Muscle layer of colon (tissue), 2 donors: ENCODE data around the gene FASTK.
A peak's percentile ranks its signal among the peaks of the same experiment; 100 is the strongest.

Source experiments
- H3K27ac ChIP-seq: one replicate; pipeline ENCODE4 v1.7.0; 2013; ENCODE audit warnings: low read depth, mild to moderate bottlenecking, low read length, moderate library complexity
- H3K27me3 ChIP-seq, 2 donors: one replicate each; pipeline ENCODE4 v1.7.0; 2013; ENCODE audit warnings: low read length in 2 of 2, mild to moderate bottlenecking in 2 of 2; ENCODE audit not compliant: insufficient read depth in 2 of 2, control insufficient read depth in 1 of 2
- H3K36me3 ChIP-seq: one replicate; pipeline ENCODE4 v1.7.0; 2013; ENCODE audit warnings: mild to moderate bottlenecking, low read length; ENCODE audit not compliant: insufficient read depth
- H3K4me1 ChIP-seq: one replicate; pipeline ENCODE4 v1.7.0; 2013; ENCODE audit warnings: mild to moderate bottlenecking, low read length; ENCODE audit not compliant: insufficient read depth
- H3K4me3 ChIP-seq, 2 donors: one replicate each; pipeline ENCODE4 v1.7.0; 2013; ENCODE audit warnings: low read length in 2 of 2, low read depth in 1 of 2, mild to moderate bottlenecking in 1 of 2, moderate library complexity in 1 of 2
- H3K9ac ChIP-seq: one replicate; pipeline ENCODE4 v1.7.0; 2013; ENCODE audit warnings: low read length
- H3K9me3 ChIP-seq: one replicate; pipeline ENCODE4 v1.7.0; 2013; ENCODE audit warnings: mild to moderate bottlenecking, low read length
- donor health status: abdominal sarcoma.
- donor health status: Adenocarcinoma of cecum.

The FASTK gene

GRCh38 chr7:151064454-151064853, 16.2 kb downstream of the FASTK start:
- Histone ChIP-seq H3K27me3 (no peaks in the 10 kb centered on the region), H3K27ac (no peak overlapping the region), H3K9ac (no peak overlapping the region), H3K36me3 (peaks cover 44% of the 10 kb centered on the region), H3K9me3 (no peaks in the 10 kb centered on the region), H3K4me3 (no peak overlapping the region), H3K4me1 (peaks cover 27% of the 10 kb centered on the region)

- H3K27ac ChIP-seq = peak overlapping the region; percentile 44
- H3K4me3 ChIP-seq = peak overlapping the region in 1 of 2 donors; percentile 13
- H3K36me3 ChIP-seq = peaks cover 36% of the 10 kb centered on the region
- H3K9ac ChIP-seq = no peak overlapping the region
- H3K4me1 ChIP-seq = peaks cover 37% of the 10 kb centered on the region
- no peaks in the 10 kb centered on the region for H3K9me3 ChIP-seq
- no peaks in the 10 kb centered on the region for H3K27me3 ChIP-seq
These were observed 17.4 kb downstream of the FASTK start for GRCh38 chr7:151063212-151063561.

GRCh38 chr7:151062399-151063211, 18.0 kb downstream of the FASTK start:
- Histone ChIP-seq H3K27me3 (no peaks in the 10 kb centered on the region), H3K9ac (no peak overlapping the region), H3K4me3 (peak overlapping the region in 1 of 2 donors; percentile 13), H3K36me3 (peaks cover 30% of the 10 kb centered on the region), H3K9me3 (no peaks in the 10 kb centered on the region), H3K4me1 (peaks cover 37% of the 10 kb centered on the region), H3K27ac (peak overlapping the region; percentile 97)

- Histone ChIP-seq H3K27me3 (no peaks in the 10 kb centered on the region), H3K4me1 (peaks cover 41% of the 10 kb centered on the region), H3K9me3 (no peaks in the 10 kb centered on the region), H3K36me3 (peaks cover 24% of the 10 kb centered on the region), H3K27ac (peak overlapping the region; percentile 97), H3K4me3 (peak overlapping the region in 1 of 2 donors; percentile 97), H3K9ac (peak overlapping the region; percentile 60)
These were observed 18.6 kb downstream of the FASTK start for GRCh38 chr7:151062111-151062398.

DNA sequence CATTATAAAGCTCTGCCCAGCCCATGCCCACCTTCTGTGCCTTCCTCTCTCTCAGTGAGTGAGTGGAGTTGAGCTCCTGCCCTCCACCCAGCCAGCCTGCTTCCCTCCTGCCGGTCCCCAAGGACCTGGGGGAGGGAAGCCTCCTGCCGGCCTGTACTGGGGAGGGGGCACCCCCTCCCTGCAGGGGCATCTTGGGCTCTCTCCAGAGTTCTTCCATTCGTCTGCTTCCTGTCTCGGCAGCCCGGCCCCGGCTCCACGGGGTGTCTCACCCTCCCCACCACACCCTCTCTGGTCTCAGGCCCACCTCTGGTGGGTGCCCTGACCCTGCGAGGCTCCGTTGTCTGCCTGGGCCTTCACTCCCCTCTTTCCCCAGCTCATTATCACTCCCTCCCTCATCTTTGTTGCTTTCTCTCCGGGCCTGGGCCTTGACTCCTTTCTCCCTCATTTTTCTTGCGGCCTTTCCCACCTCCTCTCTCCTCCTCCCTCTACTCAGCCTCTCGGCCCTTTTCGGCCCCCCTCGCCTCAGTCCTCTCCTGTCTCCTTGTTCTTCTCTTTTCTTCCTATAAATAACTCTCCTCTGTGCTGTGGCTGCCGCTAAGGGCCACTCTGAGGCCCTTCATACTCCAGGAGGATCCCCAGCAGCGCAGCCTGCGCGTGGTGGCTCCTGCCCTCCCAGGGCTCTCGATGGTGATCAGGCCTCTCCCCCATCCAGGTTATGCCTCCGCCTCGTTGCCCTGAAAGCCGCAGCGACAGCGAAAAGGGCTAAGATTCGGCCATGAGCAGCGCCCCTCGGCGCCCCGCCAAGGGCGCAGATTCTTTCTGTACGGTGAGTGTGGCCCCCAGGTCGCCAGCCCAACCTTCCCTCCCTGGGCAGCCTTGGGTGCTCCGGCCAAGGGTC, 19.1 kb downstream of the FASTK start:
- H3K4me1 ChIP-seq = peaks cover 46% of the 10 kb centered on the region
- H3K36me3 ChIP-seq = peaks cover 20% of the 10 kb centered on the region
- H3K4me3 ChIP-seq = peak overlapping the region; percentile 38 to 97
- no peaks in the 10 kb centered on the region for H3K9me3 ChIP-seq
- no peaks in the 10 kb centered on the region for H3K27me3 ChIP-seq
- peak overlapping the region; percentile 60 for H3K9ac ChIP-seq
- H3K27ac ChIP-seq = peak overlapping the region; percentile 97

GRCh38 chr7:151060416-151061212, 20.0 kb downstream of the FASTK start:
- Histone ChIP-seq H3K27me3 (no peaks in the 10 kb centered on the region), H3K9ac (peak overlapping the region; percentile 60), H3K27ac (peak overlapping the region; percentile 97), H3K9me3 (no peaks in the 10 kb centered on the region), H3K4me1 (peaks cover 47% of the 10 kb centered on the region), H3K36me3 (peaks cover 12% of the 10 kb centered on the region), H3K4me3 (peak overlapping the region; percentile 94 to 97)

DNA sequence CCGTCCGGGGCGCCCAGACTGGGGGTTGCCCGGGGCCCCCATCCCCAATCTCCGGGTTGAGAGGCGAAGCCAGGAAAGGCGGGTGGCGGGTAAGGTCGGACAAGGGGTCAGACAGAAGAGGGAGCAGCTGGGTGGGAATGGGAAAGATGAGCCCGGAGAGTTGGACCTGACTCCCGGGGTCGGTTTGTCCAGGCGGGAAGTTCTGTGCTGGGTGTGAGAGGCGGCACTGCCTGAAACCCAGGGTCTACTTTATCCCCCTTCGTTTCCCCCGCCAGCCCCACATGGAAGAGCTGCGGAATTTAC, 20.5 kb downstream of the FASTK start:
- Histone ChIP-seq H3K4me1 (peaks cover 47% of the 10 kb centered on the region), H3K9me3 (no peaks in the 10 kb centered on the region), H3K36me3 (peaks cover 6% of the 10 kb centered on the region), H3K27ac (peak overlapping the region; percentile 97), H3K27me3 (no peaks in the 10 kb centered on the region), H3K9ac (peak overlapping the region; percentile 60), H3K4me3 (peak overlapping the region; percentile 94 to 97)

GRCh38 chr7:151059367-151060112, 21.1 kb downstream of the FASTK start, which contains the start of gene SLC4A2:
SLC4A2 (plus strand) TSS chr7:151059589; CDS start chr7:151061988, 2,399 bp downstream.
- Histone ChIP-seq H3K27ac (peak within 1 kb of the TSS; percentile 97), H3K4me1 (peaks cover 47% of the 10 kb centered on the region)

DNA sequence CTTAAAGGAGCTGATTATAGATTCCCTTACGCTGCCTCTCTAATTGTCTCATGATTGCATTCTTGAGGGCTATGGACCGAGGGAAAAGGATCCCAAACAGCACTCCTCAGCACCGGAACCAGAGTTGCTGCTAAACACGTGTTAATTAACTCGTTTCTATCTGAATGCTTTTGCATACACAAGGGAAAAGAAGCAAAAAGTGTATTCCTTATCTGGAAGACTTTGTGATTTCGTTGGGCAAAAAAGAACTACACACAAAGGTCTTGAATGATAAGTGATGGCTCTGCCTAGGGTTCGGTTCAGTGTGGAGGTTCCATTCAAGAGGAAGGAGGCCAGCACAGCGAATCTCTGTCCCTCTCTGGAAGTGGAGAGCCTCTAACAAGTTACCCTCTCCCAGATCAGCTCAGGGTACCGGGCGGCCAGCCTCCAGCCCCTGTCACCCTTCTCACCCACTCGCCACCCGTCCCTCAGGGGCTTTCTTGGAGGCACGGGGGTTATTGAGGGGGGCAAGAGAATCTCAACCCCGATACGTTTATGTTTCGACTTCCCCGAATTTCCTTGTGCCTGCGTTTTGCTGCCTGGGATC, 21.7 kb downstream of the FASTK start:
- Histone ChIP-seq H3K27me3 (no peaks in the 10 kb centered on the region), H3K36me3 (no peaks in the 10 kb centered on the region), H3K9ac (peak overlapping the region; percentile 88), H3K27ac (peak overlapping the region; percentile 97), H3K4me1 (peaks cover 47% of the 10 kb centered on the region), H3K9me3 (no peaks in the 10 kb centered on the region), H3K4me3 (peak overlapping the region; percentile 94 to 97)

More at GRCh38 chr7:151059367-151060112, 21.1 kb downstream of the FASTK start, which contains the start of gene SLC4A2:
- Histone ChIP-seq H3K36me3 (peaks cover under 1% of the 10 kb centered on the region), H3K9ac (peak within 1 kb of the TSS; percentile 88), H3K4me3 (peak within 1 kb of the TSS; percentile 94 to 97), H3K9me3 (no peaks in the 10 kb centered on the region), H3K27me3 (no peaks in the 10 kb centered on the region)

- Histone ChIP-seq H3K4me1 (peaks cover 44% of the 10 kb centered on the region), H3K27ac (peak overlapping the region; percentile 97), H3K4me3 (peak overlapping the region; percentile 44 to 97), H3K27me3 (no peaks in the 10 kb centered on the region), H3K9ac (peak overlapping the region; percentile 88), H3K36me3 (no peaks in the 10 kb centered on the region), H3K9me3 (no peaks in the 10 kb centered on the region)
These were observed 22.4 kb downstream of the FASTK start for GRCh38 chr7:151057989-151058780.
